Esophagus squamous epithelium (tissue), 4 donors: Measurements from ENCODE around the gene EXOSC6.

Source experiments
- POLR2A ChIP-seq, 4 donors: fragments of 450-650 bp; IDR thresholded peaks; one replicate each; pipeline ENCODE4 v1.6.1; 2017; ENCODE audit warnings: antibody characterized with exemption in 4 of 4, mild to moderate bottlenecking in 4 of 4, moderate library complexity in 3 of 4
- TF ChIP-seq, protein P1 (sequence below), 6 experiments: fragments of 450-650 bp in 4 of 6; fragments of 200-600 bp in 2 of 6; sonication (generic) in 2 of 6; IDR thresholded peaks; one replicate each; pipeline ENCODE4 v1.5.1; 2016 to 2019; ENCODE audit warnings: antibody characterized with exemption in 6 of 6, mild to moderate bottlenecking in 4 of 6, moderate library complexity in 4 of 6

DNA sequence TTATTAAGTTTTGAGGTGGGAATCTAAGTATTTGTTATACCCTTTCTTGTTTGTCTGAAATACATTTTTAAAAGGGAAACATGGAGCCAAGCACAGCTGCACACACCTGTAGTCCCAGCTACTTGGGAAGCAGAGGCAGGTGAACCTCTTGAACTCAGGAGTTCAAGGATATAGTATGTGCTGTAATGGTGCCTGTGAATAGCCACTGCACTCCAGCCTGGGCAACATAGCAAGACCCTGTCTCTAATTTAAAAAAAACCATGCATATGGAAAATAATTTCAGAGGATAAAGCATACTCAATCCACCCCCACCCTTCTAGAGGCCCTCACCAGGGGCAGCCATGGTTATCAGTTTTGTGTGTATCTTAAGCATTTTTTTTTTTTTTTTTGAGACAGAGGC lies 43.9 kb upstream of the EXOSC6 start:
- TF ChIP-seq, protein P1, sequence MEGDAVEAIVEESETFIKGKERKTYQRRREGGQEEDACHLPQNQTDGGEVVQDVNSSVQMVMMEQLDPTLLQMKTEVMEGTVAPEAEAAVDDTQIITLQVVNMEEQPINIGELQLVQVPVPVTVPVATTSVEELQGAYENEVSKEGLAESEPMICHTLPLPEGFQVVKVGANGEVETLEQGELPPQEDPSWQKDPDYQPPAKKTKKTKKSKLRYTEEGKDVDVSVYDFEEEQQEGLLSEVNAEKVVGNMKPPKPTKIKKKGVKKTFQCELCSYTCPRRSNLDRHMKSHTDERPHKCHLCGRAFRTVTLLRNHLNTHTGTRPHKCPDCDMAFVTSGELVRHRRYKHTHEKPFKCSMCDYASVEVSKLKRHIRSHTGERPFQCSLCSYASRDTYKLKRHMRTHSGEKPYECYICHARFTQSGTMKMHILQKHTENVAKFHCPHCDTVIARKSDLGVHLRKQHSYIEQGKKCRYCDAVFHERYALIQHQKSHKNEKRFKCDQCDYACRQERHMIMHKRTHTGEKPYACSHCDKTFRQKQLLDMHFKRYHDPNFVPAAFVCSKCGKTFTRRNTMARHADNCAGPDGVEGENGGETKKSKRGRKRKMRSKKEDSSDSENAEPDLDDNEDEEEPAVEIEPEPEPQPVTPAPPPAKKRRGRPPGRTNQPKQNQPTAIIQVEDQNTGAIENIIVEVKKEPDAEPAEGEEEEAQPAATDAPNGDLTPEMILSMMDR (IDR thresholded peaks at IDR 0.05), result no peak
- no peak for TF ChIP-seq POLR2A (IDR thresholded peaks at IDR 0.05)
